IPS-18a (cell line): ENCODE results near the gene CCZ1B.
"Not testable (repeated sequence)": the region's sequence is repeated elsewhere in the genome, so short reads cannot be mapped to it uniquely, and the experiment has no call there.

Source experiments
- H3K27ac ChIP-seq: one replicate; pipeline ENCODE4 v1.5.1; 2013; ENCODE audit warnings: low read length
- H3K27me3 ChIP-seq: one replicate; pipeline ENCODE4 v1.6.1; 2013; ENCODE audit warnings: mild to moderate bottlenecking, low read length; ENCODE audit not compliant: control insufficient read depth, insufficient read depth
- H3K36me3 ChIP-seq: one replicate; pipeline ENCODE4 v1.6.1; 2013; ENCODE audit warnings: low read depth, low read length; ENCODE audit not compliant: control insufficient read depth
- H3K4me1 ChIP-seq: one replicate; pipeline ENCODE4 v1.6.1; 2013; ENCODE audit warnings: low read depth, low read length; ENCODE audit not compliant: control insufficient read depth
- H3K4me3 ChIP-seq: one replicate; pipeline ENCODE4 v1.5.1; 2013; ENCODE audit warnings: low read length
- H3K9ac ChIP-seq: one replicate; pipeline ENCODE4 v1.6.1; 2013; ENCODE audit warnings: mild to moderate bottlenecking, low read length, moderate library complexity
- H3K9me3 ChIP-seq: one replicate; pipeline ENCODE4 v1.6.1; 2013; ENCODE audit warnings: low read depth, low read length; ENCODE audit not compliant: control insufficient read depth

Gene CCZ1B

DNA sequence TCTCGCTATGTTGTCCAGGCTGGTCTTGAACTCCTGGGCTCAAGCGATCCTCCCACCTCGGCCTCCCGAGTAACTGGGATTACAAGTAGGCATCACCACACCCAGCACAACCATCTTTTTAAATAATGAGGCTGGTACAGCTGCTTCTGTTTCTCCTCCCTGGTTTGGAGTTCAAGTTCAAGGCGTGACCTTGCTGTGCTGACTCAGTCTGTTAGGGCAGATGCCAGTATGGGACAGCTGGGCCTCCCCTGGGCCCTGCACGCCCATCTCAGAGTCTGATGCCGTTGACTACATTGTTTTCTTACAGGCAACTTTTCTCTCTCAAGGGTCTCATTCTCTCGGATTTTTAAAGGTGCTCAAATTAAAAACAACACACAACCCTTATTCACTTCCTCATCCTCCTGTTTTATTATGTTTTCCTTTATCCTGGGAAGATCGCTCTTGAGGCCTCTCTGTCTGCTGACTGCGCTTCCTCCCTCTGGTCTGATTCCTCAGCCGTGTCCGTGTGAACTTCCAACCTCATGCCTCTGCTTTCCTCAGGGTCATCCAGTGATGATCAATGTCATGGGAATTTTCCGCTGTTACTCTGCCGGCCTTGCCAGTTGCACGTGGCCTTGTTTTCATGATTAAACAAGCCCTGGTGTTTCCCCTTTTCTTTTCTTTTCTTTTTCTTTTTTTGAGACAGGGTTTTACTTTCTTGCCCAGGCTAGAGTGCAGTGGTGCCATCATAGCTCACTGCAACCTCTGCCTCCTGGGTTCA, 33.8 kb downstream of the CCZ1B start:
- H3K27ac ChIP-seq, H3K9me3 ChIP-seq, H3K4me1 ChIP-seq, H3K27me3 ChIP-seq, H3K9ac ChIP-seq, H3K4me3 ChIP-seq, H3K36me3 ChIP-seq: not testable (repeated sequence)

DNA sequence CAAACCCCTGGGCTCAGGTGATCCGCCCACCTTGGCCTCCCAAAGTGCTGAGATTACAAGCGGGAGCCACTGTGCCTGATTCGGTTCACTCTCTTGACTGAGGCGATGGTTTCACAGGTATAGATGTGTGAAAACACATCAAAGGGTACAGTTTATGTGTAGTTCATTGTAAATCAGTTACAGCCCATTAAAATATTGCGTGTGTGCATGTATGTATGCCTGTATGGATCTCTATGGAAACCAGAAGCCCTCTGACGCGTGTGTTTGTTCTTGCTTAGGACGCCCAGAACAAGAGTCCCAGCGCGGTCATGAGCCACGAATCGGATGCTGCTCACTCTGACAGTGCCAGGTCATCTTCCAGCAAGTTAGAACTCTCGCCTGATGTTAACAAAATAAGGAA, 36.7 kb downstream of the CCZ1B start:
- not testable (repeated sequence) for H3K4me3 ChIP-seq, H3K27me3 ChIP-seq, H3K9ac ChIP-seq, H3K36me3 ChIP-seq, H3K9me3 ChIP-seq, H3K27ac ChIP-seq, H3K4me1 ChIP-seq

- not testable (repeated sequence) for H3K4me3 ChIP-seq, H3K4me1 ChIP-seq, H3K9me3 ChIP-seq, H3K27me3 ChIP-seq, H3K9ac ChIP-seq, H3K27ac ChIP-seq, H3K36me3 ChIP-seq
Measured at GRCh38 chr7:6781581-6781980, 44.5 kb downstream of the CCZ1B start.

- H3K36me3 ChIP-seq, H3K27ac ChIP-seq, H3K9me3 ChIP-seq, H3K27me3 ChIP-seq, H3K9ac ChIP-seq, H3K4me1 ChIP-seq, H3K4me3 ChIP-seq: not testable (repeated sequence)
Measured at GRCh38 chr7:6761186-6761585, 64.9 kb downstream of the CCZ1B start.

- H3K9ac ChIP-seq, H3K4me1 ChIP-seq, H3K27ac ChIP-seq, H3K27me3 ChIP-seq, H3K9me3 ChIP-seq, H3K4me3 ChIP-seq, H3K36me3 ChIP-seq: not testable (repeated sequence)
Measured at GRCh38 chr7:6753964-6754363, 72.1 kb downstream of the CCZ1B start, which contains the start of gene RSPH10B2. Gene RSPH10B2 (plus strand): TSS chr7:6754103. CDS start chr7:6757678, 3,575 bp downstream.

DNA sequence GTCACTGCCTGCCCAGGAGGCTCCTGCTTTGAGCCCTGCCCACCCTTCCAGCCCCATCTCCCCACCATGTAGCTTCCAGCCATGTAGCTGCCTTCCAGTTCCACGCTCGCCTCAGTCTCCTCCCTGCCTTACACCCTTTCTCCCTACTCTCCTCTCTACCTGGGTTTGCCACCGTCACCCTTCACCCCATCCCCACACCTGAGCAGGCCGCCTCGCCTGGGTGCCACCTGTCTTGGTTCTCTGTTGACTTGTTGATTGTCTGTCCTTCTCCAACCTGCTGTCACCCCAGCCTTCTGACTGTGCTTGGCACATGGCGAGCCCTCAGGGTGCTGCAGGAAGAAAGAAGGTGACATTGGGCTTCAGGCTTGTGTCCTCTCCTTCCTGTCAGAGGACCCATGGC, 75.9 kb downstream of the CCZ1B start:
- not testable (repeated sequence) for H3K4me3 ChIP-seq, H3K4me1 ChIP-seq, H3K27me3 ChIP-seq, H3K9ac ChIP-seq, H3K27ac ChIP-seq, H3K9me3 ChIP-seq, H3K36me3 ChIP-seq

GRCh38 chr7:6749335-6749734, 76.7 kb downstream of the CCZ1B start:
- not testable (repeated sequence) for H3K9ac ChIP-seq, H3K27me3 ChIP-seq, H3K27ac ChIP-seq, H3K4me1 ChIP-seq, H3K36me3 ChIP-seq, H3K4me3 ChIP-seq, H3K9me3 ChIP-seq
